Activated naive CD8-positive, alpha-beta T cell treated with anti-CD3 and anti-CD28 coated beads for 36 hours (primary cell): ENCODE results near the gene GDNF. TPM values are rescaled to one million over a fixed set of nuclear protein-coding genes. Genes with fewer than 3 reads are reported as not detected.
A peak's percentile ranks its signal among the peaks of the same experiment; 100 is the strongest.
"Not testable (repeated sequence)": the region's sequence is repeated elsewhere in the genome, so short reads cannot be mapped to it uniquely, and the experiment has no call there.

Experiments used
- DNase-seq: peaks from one replicate; pipeline ENCODE4 v3.0.0; 2021
- H3K27ac Mint-ChIP-seq: one replicate; pipeline ENCODE4 v1.8.0; 2022; ENCODE audit warnings: mild to moderate bottlenecking, moderate library complexity, mixed read lengths
- H3K27me3 Mint-ChIP-seq: one replicate; pipeline ENCODE4 v1.8.0; 2022; ENCODE audit warnings: mild to moderate bottlenecking, mixed read lengths
- H3K36me3 Mint-ChIP-seq: one replicate; pipeline ENCODE4 v1.8.0; 2021; ENCODE audit warnings: mild to moderate bottlenecking, mixed read lengths
- H3K4me1 Mint-ChIP-seq: one replicate; pipeline ENCODE4 v1.8.0; 2021; ENCODE audit warnings: mixed read lengths
- H3K4me3 Mint-ChIP-seq: one replicate; pipeline ENCODE4 v1.8.0; 2022; ENCODE audit warnings: mild to moderate bottlenecking, moderate library complexity, mixed read lengths
- H3K9me3 Mint-ChIP-seq: one replicate; pipeline ENCODE4 v1.8.0; 2022; ENCODE audit warnings: mixed read lengths
- total RNA-seq, 2 experiments: library from RNA; stranded (reverse); gene quantifications; one replicate each; pipeline ENCODE4 v1.2.3, GENCODE V29; 2021

The GDNF gene
- total RNA-seq, 2 experiments from 2014 or later: not detected

DNA sequence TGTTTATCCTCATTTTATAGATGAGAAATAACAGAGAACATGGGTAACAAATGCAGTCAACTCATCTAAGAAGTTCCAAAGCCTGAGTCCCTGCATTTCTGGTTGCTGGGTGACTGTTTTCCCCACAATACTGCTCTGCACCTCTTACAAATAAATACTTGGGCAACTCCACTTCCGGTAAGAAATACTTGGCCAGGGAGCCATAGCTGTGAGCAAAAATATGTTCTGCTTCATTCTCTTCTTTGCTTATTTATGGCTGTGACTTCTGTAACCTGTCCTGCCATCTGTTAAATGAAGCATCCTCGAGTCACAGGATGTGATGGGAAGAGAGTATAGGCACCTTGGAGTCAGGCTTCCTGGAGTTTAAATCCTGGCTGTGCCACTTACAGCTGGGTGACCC is 49.9 kb downstream of the GDNF start:
- H3K4me1 Mint-ChIP-seq: no peaks in the 10 kb centered on the region
- no peak overlapping the region for H3K4me3 Mint-ChIP-seq
- H3K27ac Mint-ChIP-seq: no peak overlapping the region
- peaks cover 7% of the 10 kb centered on the region for H3K27me3 Mint-ChIP-seq
- H3K9me3 Mint-ChIP-seq: peaks cover 5% of the 10 kb centered on the region
- DNase-seq: no peak
- H3K36me3 Mint-ChIP-seq: no peaks in the 10 kb centered on the region

DNA sequence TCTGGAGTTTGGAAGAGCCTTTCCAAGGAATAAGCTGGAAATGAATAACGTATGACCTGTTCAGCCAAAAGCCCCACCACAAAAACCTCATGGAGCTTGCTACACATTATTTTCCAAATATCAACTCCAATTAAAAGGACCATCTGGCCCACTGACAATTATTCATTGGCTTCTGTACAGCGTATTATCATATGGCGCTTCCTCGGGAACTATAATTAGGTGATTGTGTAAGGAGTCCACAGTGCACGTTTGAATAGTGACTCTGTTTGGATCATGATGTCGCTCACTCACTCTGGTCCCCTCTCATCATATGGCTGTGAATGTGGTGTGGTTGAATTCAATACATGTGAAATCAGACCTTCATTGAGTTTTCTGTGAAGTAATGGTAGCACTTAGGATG is 52.1 kb downstream of the GDNF start:
- H3K4me3 Mint-ChIP-seq: no peak overlapping the region
- peaks cover 3% of the 10 kb centered on the region for H3K9me3 Mint-ChIP-seq
- DNase-seq: no peak
- no peak overlapping the region for H3K27ac Mint-ChIP-seq
- H3K4me1 Mint-ChIP-seq: no peaks in the 10 kb centered on the region
- H3K27me3 Mint-ChIP-seq: peaks cover 7% of the 10 kb centered on the region
- H3K36me3 Mint-ChIP-seq: no peaks in the 10 kb centered on the region

DNA sequence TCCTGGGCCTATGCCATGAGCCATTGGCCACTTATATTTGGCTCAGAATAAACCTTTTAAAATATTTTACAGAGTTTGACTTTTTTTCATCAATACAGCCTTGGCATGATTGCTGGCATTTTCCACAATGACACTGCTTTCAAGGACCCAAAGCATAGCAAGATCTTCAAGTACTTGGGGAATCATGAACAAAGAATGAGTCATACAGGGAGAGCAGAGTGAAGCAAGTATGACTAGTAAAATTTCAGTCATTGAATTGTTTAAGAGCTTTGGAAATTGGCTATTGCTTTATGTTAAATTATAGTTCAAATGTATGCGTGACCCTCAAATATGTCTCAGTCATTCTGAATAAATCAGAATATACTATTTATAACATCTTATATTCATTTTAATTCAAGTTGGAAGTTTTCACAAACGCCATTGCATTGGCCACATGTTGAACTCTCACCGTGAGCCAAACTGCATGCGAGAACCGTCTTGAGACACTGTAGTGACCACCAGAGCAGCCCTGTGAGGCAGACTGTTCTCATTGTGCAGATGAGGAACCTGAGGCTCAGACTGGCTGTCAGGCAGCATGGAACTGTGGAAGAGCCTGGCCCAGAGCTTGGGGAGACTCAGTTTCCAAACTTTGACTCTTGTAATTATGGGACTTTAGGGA is 52.9 kb downstream of the GDNF start:
- Mint-ChIP-seq H3K36me3 (no peaks in the 10 kb centered on the region), H3K4me3 (no peak overlapping the region), H3K27ac (no peak overlapping the region), H3K27me3 (peaks cover 7% of the 10 kb centered on the region), H3K4me1 (no peaks in the 10 kb centered on the region), H3K9me3 (peaks cover 3% of the 10 kb centered on the region)
- DNase-seq: no peak

DNA sequence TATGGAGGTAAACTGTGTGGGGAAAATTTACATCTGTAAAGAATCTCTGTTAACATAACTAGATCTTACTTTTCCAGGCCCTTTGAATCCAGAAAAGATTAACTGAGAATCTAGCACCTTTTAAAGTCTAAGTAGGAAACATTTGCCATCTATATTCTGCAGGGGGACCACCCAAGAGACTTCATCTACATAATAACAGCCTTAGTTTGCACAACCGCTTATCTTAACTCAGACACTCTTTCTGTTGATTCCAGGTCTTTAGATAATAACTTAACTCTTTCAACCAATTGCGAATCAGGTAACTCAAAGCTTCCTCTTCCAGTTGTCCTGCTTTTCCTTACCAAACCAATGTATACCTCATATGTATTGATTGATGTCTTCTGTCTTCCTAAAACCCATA is 53.4 kb downstream of the GDNF start:
- H3K36me3 Mint-ChIP-seq: no peaks in the 10 kb centered on the region
- DNase-seq: no peak
- peaks cover 3% of the 10 kb centered on the region for H3K9me3 Mint-ChIP-seq
- no peak overlapping the region for H3K27ac Mint-ChIP-seq
- H3K4me3 Mint-ChIP-seq: no peak overlapping the region
- H3K4me1 Mint-ChIP-seq: no peaks in the 10 kb centered on the region
- H3K27me3 Mint-ChIP-seq: peaks cover 7% of the 10 kb centered on the region

DNA sequence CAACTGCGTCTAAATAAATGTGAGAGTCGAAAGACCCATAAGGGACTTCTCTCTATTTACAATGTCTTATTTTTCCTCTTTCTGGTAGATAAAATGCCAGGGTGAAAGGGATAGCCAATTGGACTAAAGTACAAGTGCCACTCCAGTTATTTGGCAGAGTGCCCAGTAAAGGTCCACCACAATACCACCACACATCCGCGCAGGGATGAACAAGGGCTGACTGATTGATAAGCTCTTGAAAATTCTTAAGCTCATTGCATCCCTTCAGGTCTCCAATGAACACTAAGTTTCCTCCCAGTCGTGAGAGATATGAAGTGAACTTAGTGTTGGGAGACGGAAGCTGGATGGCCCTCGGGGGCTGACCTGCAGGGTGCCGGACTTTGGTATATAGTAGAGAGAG is 58.4 kb downstream of the GDNF start:
- DNase-seq, H3K4me1 Mint-ChIP-seq, H3K27me3 Mint-ChIP-seq, H3K9me3 Mint-ChIP-seq, H3K4me3 Mint-ChIP-seq, H3K27ac Mint-ChIP-seq, H3K36me3 Mint-ChIP-seq: not testable (repeated sequence)

DNA sequence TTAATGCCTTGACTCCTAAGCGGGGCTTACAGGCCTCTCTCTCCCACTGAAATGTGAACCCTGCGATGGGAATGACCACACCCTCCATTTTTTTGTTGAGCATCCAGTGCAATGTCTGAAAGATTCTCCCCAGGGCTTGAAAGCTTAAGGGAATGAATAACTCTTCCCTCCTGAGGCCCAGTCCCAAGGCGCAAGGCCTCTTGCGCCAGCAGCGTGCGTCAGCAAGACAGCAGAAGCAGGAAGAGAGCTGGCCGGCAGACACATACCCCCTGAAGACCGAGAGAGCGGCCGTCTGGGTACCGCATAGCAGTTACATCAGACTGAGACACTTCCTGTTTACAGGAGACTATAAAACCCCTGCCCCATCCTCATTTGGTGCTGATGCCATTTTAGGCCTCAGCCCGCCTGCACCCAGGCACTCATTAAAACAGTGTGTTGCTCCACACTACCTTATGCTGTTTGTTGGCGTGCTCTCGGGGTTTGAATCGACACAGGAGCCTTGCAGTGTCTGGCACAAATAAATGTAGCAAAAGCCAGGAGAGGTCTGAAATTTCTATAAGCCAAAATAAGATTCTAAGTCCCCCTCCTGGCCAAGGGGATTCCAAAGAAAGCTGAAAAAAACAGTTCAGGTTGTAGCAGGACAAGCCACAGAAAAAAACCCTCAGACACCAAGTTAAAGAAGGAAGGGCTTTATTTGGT is 62.3 kb downstream of the GDNF start:
- DNase-seq: no peak
- peak overlapping the region; percentile 4 for H3K27ac Mint-ChIP-seq
- no peaks in the 10 kb centered on the region for H3K4me1 Mint-ChIP-seq
- H3K4me3 Mint-ChIP-seq: no peak overlapping the region
- peaks cover 3% of the 10 kb centered on the region for H3K36me3 Mint-ChIP-seq
- H3K9me3 Mint-ChIP-seq: peaks cover 14% of the 10 kb centered on the region
- H3K27me3 Mint-ChIP-seq: no peaks in the 10 kb centered on the region

DNA sequence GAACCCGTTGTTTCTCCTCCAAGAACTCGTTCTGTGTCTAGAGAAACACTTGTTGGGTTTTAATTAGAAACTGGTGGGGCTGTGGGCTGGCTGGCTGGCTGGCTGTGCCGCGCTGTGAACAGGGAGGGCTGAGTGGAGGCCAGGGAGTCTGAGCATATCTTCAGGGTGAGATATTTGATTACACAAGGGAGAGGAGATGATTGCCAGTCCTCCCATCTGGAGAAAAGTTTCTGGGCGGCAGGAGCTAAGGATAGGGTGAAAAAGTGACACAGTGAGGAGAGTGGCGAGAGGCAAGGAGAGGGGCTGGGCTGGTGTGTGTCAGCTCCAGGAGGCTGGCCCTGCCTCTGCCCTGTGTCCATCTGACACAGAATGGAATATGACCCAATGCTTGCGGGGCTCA is 63.0 kb downstream of the GDNF start:
- no peak for DNase-seq
- H3K9me3 Mint-ChIP-seq: peaks cover 16% of the 10 kb centered on the region
- no peaks in the 10 kb centered on the region for H3K4me1 Mint-ChIP-seq
- H3K36me3 Mint-ChIP-seq: peaks cover 3% of the 10 kb centered on the region
- H3K27me3 Mint-ChIP-seq: no peaks in the 10 kb centered on the region
- H3K27ac Mint-ChIP-seq: no peak overlapping the region
- no peak overlapping the region for H3K4me3 Mint-ChIP-seq

DNA sequence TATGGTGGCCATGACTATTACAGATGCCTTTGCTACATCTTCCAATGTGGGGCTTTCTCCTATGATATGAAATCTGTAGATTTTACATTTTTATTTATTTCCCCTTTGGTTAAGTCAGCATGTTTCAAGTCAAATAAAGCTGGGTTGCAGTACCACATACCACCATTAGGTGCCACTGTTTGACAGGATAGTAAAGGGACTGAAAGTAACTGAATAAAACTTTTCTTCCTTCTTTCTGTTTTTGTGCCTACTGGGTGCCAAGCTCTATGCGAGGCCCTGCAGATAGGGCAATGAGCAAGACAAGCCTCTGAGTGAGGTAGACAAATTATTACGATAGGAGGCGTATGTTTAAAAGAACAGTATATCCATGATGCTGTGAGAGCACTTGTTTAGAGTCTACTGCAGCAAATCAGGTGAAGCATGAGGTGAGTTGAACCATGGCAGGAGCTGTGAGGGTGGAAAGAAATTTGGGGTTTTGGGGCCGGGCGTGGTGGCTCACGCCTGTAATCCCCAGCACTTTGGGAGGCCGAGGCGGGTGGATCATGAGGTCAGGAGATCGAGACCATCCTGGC is 64.8 kb downstream of the GDNF start:
- H3K4me1 Mint-ChIP-seq: no peaks in the 10 kb centered on the region

DNA sequence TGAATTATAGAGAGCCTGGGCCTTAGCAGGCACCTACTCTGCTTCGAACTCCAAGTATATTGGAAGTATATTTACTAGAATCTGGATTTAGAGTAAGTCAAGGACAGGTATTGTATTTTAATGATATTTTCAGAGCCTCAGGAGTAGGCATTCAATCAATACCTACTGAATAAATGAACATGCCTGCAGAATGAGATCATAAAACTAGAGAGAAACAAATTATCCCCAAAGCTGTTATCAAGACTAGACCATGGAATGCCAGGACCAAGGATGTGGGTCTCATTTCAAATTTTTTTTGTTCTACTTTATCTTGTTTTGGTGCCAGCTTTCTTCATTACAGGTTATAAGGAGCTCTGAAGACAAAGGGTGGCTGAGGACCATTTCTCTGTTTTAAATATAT is 66.0 kb downstream of the GDNF start:
- no peak for DNase-seq
- peaks cover 3% of the 10 kb centered on the region for H3K36me3 Mint-ChIP-seq

More for the DNA sequence above, 64.8 kb downstream of the GDNF start:
- Mint-ChIP-seq H3K9me3 (peaks cover 17% of the 10 kb centered on the region), H3K4me3 (no peak overlapping the region), H3K36me3 (peaks cover 3% of the 10 kb centered on the region), H3K27me3 (peaks cover 3% of the 10 kb centered on the region), H3K27ac (no peak overlapping the region)
- no peak for DNase-seq

DNA sequence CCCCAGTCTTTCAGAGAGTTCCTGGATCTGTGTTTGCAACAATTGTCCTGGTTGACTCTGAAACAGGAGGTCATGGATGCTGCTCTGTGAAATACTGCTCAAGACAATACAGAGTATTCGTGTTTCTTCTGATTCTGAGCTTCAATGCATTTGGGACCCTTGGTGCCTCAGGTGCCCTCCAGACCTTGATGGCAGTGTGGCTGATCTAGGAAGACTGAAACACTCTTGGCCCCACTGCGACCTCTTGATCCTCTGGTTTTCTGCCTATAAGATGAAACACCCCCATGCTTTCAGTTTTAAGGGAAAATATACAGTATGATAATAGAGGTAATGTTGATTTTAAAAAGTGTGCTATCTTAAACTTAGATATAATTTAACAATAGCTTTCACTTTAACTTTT is 67.6 kb downstream of the GDNF start:
- DNase-seq: no peak
- H3K36me3 Mint-ChIP-seq: peaks cover 3% of the 10 kb centered on the region
- no peak overlapping the region for H3K27ac Mint-ChIP-seq
- no peak overlapping the region for H3K4me3 Mint-ChIP-seq
- no peaks in the 10 kb centered on the region for H3K4me1 Mint-ChIP-seq
- H3K9me3 Mint-ChIP-seq: peaks cover 17% of the 10 kb centered on the region
- peaks cover 5% of the 10 kb centered on the region for H3K27me3 Mint-ChIP-seq

More for the DNA sequence above, 66.0 kb downstream of the GDNF start:
- Mint-ChIP-seq H3K4me3 (no peak overlapping the region), H3K4me1 (no peaks in the 10 kb centered on the region), H3K9me3 (peaks cover 17% of the 10 kb centered on the region), H3K27me3 (peaks cover 5% of the 10 kb centered on the region), H3K27ac (no peak overlapping the region)

DNA sequence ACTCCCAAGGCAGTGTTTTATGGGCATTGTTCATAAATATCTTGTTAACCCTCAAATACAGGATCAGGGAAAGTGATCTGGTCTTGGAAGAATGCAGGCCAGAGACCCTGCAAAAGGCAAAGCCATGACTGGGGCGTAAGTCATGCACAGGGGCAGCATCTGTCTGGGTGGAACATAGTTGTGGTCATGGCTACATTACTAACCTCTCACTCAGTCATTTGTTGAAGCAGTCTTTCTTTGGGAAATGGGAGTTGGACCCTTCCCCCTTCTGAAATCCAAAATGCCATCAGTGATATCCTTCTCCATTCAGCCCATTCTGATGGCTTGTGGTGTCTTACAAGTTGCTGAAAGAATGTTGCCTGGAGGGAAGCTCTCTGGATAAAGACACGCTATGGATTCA is 68.1 kb downstream of the GDNF start:
- H3K27me3 Mint-ChIP-seq: peaks cover 5% of the 10 kb centered on the region
- no peaks in the 10 kb centered on the region for H3K4me1 Mint-ChIP-seq
- peaks cover 3% of the 10 kb centered on the region for H3K36me3 Mint-ChIP-seq
- DNase-seq: no peak
- no peak overlapping the region for H3K27ac Mint-ChIP-seq
- no peak overlapping the region for H3K4me3 Mint-ChIP-seq
- peaks cover 17% of the 10 kb centered on the region for H3K9me3 Mint-ChIP-seq

DNA sequence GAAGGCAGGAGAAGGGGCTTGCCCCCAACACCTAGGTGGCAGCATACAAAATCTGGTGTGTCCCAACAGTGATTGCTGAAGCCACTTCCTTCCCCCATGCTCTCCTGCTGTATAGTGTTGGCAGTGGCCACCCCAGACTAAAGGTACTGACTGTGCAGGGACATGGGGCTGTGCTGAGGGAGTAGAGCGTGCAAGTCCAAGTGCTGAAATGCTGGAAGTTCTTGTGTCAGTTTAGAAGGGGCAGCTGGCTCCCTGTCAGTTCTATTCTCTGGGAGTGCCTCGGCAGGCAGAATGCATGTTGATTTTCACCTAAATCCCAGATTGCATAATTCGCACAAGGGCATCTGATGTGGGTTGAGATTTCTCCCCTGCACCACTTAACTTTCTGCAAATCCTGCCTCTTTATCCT is 68.6 kb downstream of the GDNF start:
- Mint-ChIP-seq H3K4me1 (no peaks in the 10 kb centered on the region), H3K4me3 (no peak overlapping the region)

DNA sequence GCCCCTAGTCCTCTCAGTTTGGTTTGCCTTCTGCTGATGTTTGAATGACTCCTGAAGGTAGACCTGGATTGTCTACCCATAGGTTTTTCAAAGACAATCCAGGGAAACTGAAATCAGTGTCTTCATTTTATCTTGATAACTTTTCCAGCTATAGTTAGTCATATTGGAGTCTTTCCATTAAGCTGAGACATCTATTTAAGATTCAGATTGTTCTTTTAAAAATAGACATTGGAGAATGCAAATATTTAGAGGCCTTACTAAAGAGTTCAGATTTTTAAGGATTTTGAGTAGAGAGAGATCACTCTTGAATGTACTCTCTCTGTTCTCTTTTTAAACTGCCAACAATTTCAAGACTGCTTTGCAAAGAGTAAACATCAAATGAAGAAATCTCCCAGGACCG is 69.1 kb downstream of the GDNF start:
- DNase-seq: no peak
- Mint-ChIP-seq H3K36me3 (peaks cover 3% of the 10 kb centered on the region), H3K27me3 (peaks cover 5% of the 10 kb centered on the region), H3K27ac (no peak overlapping the region), H3K4me1 (no peaks in the 10 kb centered on the region), H3K9me3 (peaks cover 16% of the 10 kb centered on the region), H3K4me3 (no peak overlapping the region)

More for the DNA sequence above, 68.6 kb downstream of the GDNF start:
- H3K9me3 Mint-ChIP-seq: peaks cover 17% of the 10 kb centered on the region
- no peak overlapping the region for H3K27ac Mint-ChIP-seq
- DNase-seq: no peak
- H3K27me3 Mint-ChIP-seq: peaks cover 5% of the 10 kb centered on the region
- peaks cover 3% of the 10 kb centered on the region for H3K36me3 Mint-ChIP-seq

DNA sequence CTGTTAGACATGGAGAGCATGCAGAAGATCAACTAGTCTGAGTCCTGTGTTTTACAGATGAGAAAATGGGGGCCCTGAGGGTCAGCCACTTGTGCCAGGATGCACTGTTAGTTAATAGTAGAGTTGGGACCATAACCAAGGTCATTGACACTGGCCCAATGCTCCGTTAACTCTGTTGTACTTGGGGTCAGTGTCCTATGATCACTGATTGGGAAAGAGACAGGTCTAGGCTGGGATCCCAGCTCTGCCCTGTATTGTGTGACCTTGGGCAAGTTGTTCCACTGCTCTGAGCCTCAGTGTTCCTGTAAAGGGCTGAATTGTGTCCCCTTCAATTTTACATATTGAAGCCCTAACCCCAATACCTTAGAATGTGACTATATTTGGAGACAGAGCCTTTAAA is 70.0 kb downstream of the GDNF start:
- H3K27me3 Mint-ChIP-seq: peaks cover 5% of the 10 kb centered on the region
- H3K4me3 Mint-ChIP-seq: no peak overlapping the region
- H3K36me3 Mint-ChIP-seq: no peaks in the 10 kb centered on the region
- H3K9me3 Mint-ChIP-seq: peaks cover 10% of the 10 kb centered on the region
- DNase-seq: no peak
- H3K27ac Mint-ChIP-seq: no peak overlapping the region
- no peaks in the 10 kb centered on the region for H3K4me1 Mint-ChIP-seq

DNA sequence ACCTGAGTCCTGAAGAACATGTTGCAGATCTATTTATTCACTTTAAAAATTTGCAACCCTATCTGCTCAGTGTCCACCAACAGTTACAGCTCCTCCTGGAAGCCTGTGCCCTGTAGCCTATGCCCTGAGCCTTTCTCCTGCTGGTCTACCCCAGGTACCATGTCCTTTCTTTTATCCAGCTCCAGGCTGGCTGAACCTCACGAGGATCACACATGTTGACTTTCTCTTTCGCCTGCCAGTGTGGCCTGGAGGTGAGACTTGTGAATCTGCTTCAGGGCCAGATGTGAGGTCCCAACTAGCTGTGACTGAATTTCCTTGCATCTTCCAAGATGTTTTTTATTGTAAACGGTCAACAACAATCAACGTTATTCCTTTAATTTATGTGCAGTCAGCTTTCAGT is 70.7 kb downstream of the GDNF start:
- DNase-seq: no peak
- Mint-ChIP-seq H3K4me1 (no peaks in the 10 kb centered on the region), H3K9me3 (peaks cover 9% of the 10 kb centered on the region), H3K27me3 (peaks cover 5% of the 10 kb centered on the region), H3K36me3 (no peaks in the 10 kb centered on the region), H3K27ac (no peak overlapping the region), H3K4me3 (no peak overlapping the region)

DNA sequence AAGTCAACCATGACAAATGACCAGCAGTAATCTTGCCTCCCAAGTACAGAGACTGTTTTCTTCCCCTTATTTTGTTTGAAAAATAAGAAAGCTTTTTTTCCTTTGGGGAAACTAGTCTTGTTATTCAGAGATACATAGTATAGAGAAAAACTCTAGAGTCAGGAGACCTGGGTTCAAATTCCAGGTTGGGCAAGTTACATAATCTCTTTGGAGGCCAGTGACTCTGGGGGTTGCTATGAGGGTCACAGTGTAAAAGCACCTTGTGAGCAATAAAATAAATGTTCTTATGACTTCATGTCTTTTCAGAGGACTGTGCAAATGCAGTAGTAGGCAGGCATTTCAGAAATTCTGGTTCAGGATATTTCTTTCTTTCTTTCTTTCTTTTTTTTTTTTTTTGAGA is 71.5 kb downstream of the GDNF start:
- no peak overlapping the region for H3K4me3 Mint-ChIP-seq
- no peak for DNase-seq
- H3K27me3 Mint-ChIP-seq: peaks cover 5% of the 10 kb centered on the region
- no peak overlapping the region for H3K27ac Mint-ChIP-seq
- H3K36me3 Mint-ChIP-seq: no peaks in the 10 kb centered on the region
- H3K4me1 Mint-ChIP-seq: no peaks in the 10 kb centered on the region
- peaks cover 4% of the 10 kb centered on the region for H3K9me3 Mint-ChIP-seq
